SK-N-SH treated with all-trans-retinoic acid at 6 μM for 48 hours (cell line): ENCODE measurements around the gene LPCAT3.

Experiments used
- BACH2 ChIP-seq: fragments of 250-450 bp; sonication (Bioruptor Pico); IDR thresholded peaks from 2 replicates; pipeline ENCODE4 v1.9.0; 2021; ENCODE audit warnings: mild to moderate bottlenecking, borderline replicate concordance
- SNAI2 ChIP-seq: fragments of 250-450 bp; sonication (Bioruptor Pico); IDR thresholded peaks from 2 replicates; pipeline ENCODE4 v1.5.0; 2020; ENCODE audit warnings: mild to moderate bottlenecking, moderate library complexity
- TOX ChIP-seq: fragments of 250-450 bp; sonication (Bioruptor Pico); IDR thresholded peaks from 2 replicates; pipeline ENCODE4 v1.8.0; 2021; ENCODE audit warnings: mild to moderate bottlenecking, moderate library complexity, borderline replicate concordance
- ZFP3 ChIP-seq: fragments of 250-450 bp; sonication (Bioruptor Pico); IDR thresholded peaks from 2 replicates; pipeline ENCODE4 v1.5.0; 2020; ENCODE audit warnings: mild to moderate bottlenecking, moderate library complexity
- TF ChIP-seq, protein P1 (sequence below): fragments of 250-450 bp; sonication (Bioruptor Pico); IDR thresholded peaks from 2 replicates; pipeline ENCODE4 v1.8.0; 2020; ENCODE audit warnings: mild to moderate bottlenecking, moderate library complexity, borderline replicate concordance

- no peak for TF ChIP-seq SNAI2 (CRISPR knock-in tag)
- TF ChIP-seq TOX = no peak
- TF ChIP-seq, protein P1, sequence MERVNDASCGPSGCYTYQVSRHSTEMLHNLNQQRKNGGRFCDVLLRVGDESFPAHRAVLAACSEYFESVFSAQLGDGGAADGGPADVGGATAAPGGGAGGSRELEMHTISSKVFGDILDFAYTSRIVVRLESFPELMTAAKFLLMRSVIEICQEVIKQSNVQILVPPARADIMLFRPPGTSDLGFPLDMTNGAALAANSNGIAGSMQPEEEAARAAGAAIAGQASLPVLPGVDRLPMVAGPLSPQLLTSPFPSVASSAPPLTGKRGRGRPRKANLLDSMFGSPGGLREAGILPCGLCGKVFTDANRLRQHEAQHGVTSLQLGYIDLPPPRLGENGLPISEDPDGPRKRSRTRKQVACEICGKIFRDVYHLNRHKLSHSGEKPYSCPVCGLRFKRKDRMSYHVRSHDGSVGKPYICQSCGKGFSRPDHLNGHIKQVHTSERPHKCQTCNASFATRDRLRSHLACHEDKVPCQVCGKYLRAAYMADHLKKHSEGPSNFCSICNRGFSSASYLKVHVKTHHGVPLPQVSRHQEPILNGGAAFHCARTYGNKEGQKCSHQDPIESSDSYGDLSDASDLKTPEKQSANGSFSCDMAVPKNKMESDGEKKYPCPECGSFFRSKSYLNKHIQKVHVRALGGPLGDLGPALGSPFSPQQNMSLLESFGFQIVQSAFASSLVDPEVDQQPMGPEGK (CRISPR knock-in tag) = no peak
- TF ChIP-seq ZFP3 (CRISPR knock-in tag) = no peak
- no peak for TF ChIP-seq BACH2 (CRISPR knock-in tag)
Observed at GRCh38 chr12:6929466-6930452, 88.5 kb downstream of the LPCAT3 start.
